Ectodermal cell (in vitro differentiated cells): ENCODE results near the gene LRP1.

Experiments
- H3K27ac ChIP-seq: 2 replicates; pipeline ENCODE4 v1.7.0; 2013; ENCODE audit warnings: mild to moderate bottlenecking, low read depth, low read length; ENCODE audit not compliant: insufficient read depth, poor library complexity, severe bottlenecking
- H3K27me3 ChIP-seq: 2 replicates; pipeline ENCODE4 v1.7.0; 2013; ENCODE audit warnings: mild to moderate bottlenecking, low read length; ENCODE audit not compliant: insufficient read depth, control insufficient read depth, poor library complexity, severe bottlenecking
- H3K36me3 ChIP-seq: one replicate; pipeline ENCODE4 v1.7.0; 2013; ENCODE audit warnings: low read length; ENCODE audit not compliant: control insufficient read depth, insufficient read depth
- H3K4me1 ChIP-seq: one replicate; pipeline ENCODE4 v1.7.0; 2013; ENCODE audit warnings: low read length; ENCODE audit not compliant: control insufficient read depth, insufficient read depth
- H3K4me3 ChIP-seq: 2 replicates; pipeline ENCODE4 v1.7.0; 2013; ENCODE audit warnings: low read depth, low read length, control low read depth; ENCODE audit not compliant: insufficient read depth
- H3K9me3 ChIP-seq: 2 replicates; pipeline ENCODE4 v1.7.0; 2013; ENCODE audit warnings: mild to moderate bottlenecking, low read length, moderate library complexity; ENCODE audit not compliant: control insufficient read depth
- WGBS, 2 experiments: methylation state at CpG; one replicate each; pipeline ENCODE4 v1.1.7; 2013; ENCODE audit warnings: missing lambda C conversion rate in 2 of 2; 5-methylcytosine and 5-hydroxymethylcytosine counted together

Gene LRP1

DNA sequence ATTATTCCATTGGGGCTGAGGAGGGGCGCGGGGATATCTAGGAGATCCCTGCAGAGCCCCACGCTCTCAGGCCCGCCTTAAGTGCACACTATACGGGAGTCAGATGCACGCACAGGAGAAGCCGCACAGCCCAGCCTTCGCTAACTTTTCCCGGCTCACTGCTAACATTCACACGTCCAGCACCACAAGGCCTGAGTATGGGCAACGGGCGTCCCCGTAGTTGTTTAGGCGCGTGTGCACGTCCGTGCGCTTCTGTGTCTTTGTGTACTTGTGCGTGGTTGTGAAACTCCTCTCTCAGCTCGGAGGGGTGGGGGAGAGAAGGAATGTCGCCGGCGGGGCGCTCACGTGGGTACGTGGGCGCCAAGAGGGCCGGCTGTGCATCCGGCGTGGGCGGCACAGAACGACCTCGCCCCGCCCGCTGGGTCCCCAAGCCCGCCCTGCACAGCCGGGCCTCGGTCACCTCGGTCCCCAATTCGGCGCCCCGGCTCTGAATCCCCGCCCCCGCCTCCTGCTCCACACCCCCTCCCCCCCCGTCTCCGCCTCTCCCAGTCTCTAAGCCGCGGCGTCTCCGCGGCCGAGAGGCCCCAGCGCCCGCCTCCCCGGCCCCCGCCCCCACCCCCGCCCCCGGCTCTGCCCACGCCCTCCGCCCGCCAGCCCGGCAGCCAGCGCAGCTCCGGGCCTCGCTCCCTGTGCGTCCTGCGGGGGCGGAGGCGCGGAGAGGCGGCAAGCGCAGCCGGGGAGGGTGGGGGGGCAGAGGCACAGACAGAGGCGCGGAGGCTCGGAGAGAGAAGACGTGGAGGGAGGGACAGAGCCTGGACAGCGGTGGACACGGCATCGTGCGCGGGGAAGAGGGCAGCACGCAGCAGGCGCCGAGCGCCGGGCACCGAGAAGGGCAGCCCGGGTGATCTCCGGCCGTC, 39.7 kb upstream of the LRP1 start, which contains the start of gene NAB2:
Gene NAB2 (plus strand): TSS at position 761 of the 917 bp plus-strand sequence. CDS start 158 bp downstream, outside the sequence.
- Histone ChIP-seq H3K9me3 (no peaks in the 10 kb centered on the region), H3K4me1 (peaks cover 25% of the 10 kb centered on the region), H3K27me3 (no peaks in the 10 kb centered on the region), H3K4me3 (peak within 1 kb of the TSS; percentile 61), H3K27ac (peak within 1 kb of the TSS; percentile 97), H3K36me3 (peaks cover 13% of the 10 kb centered on the region)
- WGBS, 2 experiments, result 0% methylated on average over 83 to 86 of the region's 91 CpGs

DNA sequence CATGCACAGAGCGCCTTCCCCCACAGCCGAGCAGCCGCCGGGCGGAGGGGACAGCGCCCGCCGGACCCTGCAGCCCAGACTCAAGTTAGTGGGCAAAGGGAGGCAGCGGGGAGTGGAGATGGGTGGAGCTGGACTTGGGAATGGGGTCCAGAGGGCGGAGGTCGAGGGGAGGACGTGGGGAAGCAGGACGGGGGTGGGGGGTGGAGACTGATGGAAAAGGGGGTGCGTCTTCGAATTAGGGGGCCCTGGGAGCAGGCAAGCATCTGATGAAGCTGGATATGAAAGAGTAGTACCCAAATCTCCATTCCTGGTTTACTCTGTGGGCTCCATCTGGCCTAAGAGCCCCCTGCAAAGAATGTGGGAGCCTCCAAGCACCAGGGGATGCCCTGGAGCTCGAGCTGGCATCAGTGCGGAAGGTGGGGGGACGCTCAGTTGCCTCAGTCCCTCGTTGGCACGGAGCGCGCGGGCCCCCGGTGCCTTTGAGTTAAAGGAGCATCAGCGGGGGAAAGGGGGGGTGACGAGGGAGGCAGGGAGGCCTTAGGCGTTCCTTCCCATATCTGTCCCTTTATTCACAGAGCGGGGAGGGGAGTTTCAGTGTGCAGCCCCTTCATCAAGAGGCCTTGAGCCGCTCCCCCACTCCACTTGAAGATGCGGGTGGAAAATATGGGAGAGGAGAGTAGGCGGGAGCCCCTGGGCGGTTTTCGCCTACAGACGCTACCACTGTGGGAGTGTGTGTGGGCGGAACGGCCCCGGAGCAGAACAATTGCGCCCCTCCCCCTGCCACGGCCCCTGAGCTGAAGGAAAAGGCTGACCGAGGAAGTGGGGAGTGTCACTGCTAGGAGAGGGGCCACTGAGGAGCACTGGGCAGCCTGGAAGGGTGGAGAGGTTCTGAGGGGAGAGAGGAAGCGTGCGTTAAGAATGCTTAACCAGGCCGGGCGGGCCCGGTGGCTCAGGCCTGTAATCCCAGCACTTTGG, 38.7 kb upstream of the LRP1 start:
- peak overlapping the region; percentile 50 for H3K27ac ChIP-seq
- H3K27me3 ChIP-seq, result no peaks in the 10 kb centered on the region
- no peaks in the 10 kb centered on the region for H3K9me3 ChIP-seq
- H3K36me3 ChIP-seq, result peaks cover 15% of the 10 kb centered on the region
- WGBS, 2 experiments, result 1% methylated on average over 45 of the region's 45 CpGs
- H3K4me1 ChIP-seq, result peaks cover 35% of the 10 kb centered on the region
- peak overlapping the region; percentile 61 for H3K4me3 ChIP-seq

DNA sequence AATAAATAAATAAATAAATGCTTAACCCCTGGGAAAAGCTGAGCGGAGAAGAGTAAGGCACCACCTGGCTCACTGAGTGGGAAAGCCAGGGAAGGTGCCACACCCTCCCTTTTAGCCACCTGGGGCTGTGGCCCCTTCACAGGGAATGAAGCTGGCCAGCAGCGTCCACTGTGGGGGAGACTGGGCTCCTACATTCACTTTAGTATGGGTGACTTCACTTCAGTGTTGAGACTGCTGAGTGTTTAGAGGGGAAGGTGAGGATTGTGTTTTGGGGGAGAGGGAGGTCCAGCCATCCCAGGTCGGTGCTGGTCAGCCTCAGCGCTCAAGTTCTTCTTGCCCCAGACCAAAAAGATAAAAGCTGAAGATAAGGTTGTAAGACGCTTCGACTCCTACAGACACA, 37.8 kb upstream of the LRP1 start:
- no peak overlapping the region for H3K27ac ChIP-seq
- peaks cover 41% of the 10 kb centered on the region for H3K4me1 ChIP-seq
- H3K4me3 ChIP-seq, result peak overlapping the region; percentile 61
- no peaks in the 10 kb centered on the region for H3K9me3 ChIP-seq
- no peaks in the 10 kb centered on the region for H3K27me3 ChIP-seq
- H3K36me3 ChIP-seq, result peaks cover 22% of the 10 kb centered on the region
- WGBS, 2 experiments, result 83 to 87% methylated on average over 6 of the region's 6 CpGs

DNA sequence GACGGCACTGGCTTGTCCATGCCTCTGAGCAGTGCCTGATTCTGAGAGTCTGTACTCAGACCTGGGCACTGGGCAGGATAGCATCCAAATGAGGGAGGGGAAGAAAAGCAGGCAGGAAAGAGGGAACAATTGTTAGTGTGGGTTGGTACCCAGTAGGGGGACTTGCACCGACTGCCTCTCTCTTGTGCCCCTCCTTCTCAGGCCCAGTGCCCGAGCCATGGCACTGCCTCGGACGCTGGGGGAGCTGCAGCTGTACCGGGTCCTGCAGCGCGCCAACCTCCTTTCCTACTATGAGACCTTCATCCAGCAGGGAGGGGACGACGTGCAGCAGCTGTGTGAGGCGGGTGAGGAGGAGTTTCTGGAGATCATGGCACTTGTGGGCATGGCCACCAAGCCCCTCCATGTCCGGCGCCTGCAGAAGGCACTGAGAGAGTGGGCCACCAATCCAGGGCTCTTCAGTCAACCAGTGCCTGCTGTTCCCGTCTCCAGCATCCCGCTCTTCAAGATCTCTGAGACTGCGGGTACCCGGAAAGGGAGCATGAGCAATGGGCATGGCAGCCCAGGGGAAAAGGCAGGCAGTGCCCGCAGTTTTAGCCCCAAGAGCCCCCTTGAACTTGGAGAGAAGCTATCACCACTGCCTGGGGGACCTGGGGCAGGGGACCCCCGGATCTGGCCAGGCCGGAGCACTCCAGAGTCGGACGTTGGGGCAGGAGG, 37.2 kb upstream of the LRP1 start:
- WGBS, 2 experiments, result 90 to 92% methylated on average over 22 of the region's 22 CpGs
- Histone ChIP-seq H3K27me3 (no peaks in the 10 kb centered on the region), H3K9me3 (no peaks in the 10 kb centered on the region), H3K4me3 (peak overlapping the region; percentile 61), H3K36me3 (peaks cover 26% of the 10 kb centered on the region), H3K27ac (no peak overlapping the region), H3K4me1 (peaks cover 41% of the 10 kb centered on the region)

DNA sequence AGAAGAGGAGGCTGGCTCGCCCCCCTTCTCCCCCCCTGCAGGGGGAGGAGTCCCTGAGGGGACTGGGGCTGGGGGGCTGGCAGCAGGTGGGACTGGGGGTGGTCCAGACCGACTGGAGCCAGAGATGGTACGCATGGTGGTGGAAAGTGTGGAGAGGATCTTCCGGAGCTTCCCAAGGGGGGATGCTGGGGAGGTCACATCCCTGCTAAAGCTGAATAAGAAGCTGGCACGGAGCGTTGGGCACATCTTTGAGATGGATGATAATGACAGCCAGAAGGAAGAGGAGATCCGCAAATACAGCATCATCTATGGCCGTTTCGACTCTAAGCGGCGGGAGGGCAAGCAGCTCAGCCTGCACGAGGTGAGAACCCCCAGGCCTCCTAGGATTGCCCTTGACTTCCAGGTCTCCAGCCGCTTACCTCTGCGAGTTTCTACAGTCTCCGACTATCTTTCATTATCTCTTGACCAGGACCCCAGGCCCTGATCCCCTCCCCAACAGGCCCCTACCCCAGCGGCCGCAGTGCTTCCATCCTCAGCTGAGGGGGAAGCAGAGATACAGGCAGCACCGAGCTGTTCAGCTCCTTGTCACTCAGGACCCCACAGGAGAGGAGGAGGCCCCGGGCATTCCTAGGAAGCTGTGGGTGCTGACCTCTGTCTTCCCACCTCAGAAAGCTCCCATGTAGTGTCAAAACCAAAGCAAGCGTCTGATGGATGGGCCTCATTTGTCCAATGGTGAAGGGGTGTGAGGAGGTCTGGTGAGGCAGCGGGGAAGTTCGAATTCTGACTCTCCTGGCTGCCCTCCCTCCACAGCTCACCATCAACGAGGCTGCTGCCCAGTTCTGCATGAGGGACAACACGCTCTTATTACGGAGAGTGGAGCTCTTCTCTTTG, 36.4 kb upstream of the LRP1 start:
- no peaks in the 10 kb centered on the region for H3K9me3 ChIP-seq
- peaks cover 26% of the 10 kb centered on the region for H3K36me3 ChIP-seq
- H3K27ac ChIP-seq, result no peak overlapping the region
- H3K4me3 ChIP-seq, result no peak overlapping the region
- H3K4me1 ChIP-seq, result peaks cover 41% of the 10 kb centered on the region
- 89 to 91% methylated on average over 25 of the region's 25 CpGs for WGBS, 2 experiments
- no peaks in the 10 kb centered on the region for H3K27me3 ChIP-seq

DNA sequence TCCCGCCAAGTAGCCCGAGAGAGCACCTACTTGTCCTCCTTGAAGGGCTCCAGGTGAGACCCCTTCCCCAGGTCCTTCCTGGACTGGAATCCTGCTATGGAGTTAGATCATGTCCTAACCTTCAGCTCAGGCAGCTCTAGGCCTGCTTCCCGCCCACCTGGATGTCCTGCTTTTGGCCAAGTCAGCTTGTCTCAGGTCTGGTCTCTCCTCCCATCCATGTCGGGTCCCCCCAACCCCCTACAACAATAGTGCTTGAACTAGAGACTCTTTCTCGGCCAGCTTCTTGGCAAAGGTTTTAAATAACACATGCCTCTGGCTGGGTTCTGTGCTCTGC, 35.8 kb upstream of the LRP1 start:
- Histone ChIP-seq H3K27ac (no peak overlapping the region), H3K4me1 (peaks cover 41% of the 10 kb centered on the region), H3K9me3 (no peaks in the 10 kb centered on the region), H3K36me3 (peaks cover 26% of the 10 kb centered on the region), H3K4me3 (no peak overlapping the region), H3K27me3 (no peaks in the 10 kb centered on the region)
- WGBS, 2 experiments, result 92 to 94% methylated on average over 5 of the region's 5 CpGs

DNA sequence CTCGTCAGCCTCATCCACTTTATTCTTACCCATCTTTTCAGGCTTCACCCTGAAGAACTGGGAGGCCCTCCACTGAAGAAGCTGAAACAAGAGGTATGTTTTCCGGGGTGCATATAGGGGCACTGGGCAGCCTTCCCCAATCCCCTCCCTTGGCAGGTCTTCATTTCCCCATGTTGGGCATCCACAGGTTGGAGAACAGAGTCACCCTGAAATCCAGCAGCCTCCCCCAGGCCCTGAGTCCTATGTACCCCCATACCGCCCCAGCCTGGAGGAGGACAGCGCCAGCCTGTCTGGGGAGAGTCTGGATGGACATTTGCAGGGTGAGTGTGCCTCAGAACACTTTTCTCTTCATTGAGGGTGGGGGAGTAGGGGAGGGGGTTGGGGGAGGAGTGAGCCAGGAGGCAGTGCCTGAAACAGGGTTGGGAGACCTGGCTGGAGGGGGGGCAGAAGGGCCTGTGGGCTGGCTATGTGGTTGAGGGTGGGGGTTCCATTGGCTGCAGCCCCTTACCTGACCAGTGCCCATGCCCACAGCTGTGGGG, 35.3 kb upstream of the LRP1 start:
- Histone ChIP-seq H3K4me1 (peaks cover 41% of the 10 kb centered on the region), H3K27me3 (no peaks in the 10 kb centered on the region), H3K9me3 (no peaks in the 10 kb centered on the region), H3K36me3 (peaks cover 26% of the 10 kb centered on the region), H3K4me3 (no peak overlapping the region), H3K27ac (no peak overlapping the region)
- 91 to 95% methylated on average over 4 of the region's 4 CpGs for WGBS, 2 experiments

DNA sequence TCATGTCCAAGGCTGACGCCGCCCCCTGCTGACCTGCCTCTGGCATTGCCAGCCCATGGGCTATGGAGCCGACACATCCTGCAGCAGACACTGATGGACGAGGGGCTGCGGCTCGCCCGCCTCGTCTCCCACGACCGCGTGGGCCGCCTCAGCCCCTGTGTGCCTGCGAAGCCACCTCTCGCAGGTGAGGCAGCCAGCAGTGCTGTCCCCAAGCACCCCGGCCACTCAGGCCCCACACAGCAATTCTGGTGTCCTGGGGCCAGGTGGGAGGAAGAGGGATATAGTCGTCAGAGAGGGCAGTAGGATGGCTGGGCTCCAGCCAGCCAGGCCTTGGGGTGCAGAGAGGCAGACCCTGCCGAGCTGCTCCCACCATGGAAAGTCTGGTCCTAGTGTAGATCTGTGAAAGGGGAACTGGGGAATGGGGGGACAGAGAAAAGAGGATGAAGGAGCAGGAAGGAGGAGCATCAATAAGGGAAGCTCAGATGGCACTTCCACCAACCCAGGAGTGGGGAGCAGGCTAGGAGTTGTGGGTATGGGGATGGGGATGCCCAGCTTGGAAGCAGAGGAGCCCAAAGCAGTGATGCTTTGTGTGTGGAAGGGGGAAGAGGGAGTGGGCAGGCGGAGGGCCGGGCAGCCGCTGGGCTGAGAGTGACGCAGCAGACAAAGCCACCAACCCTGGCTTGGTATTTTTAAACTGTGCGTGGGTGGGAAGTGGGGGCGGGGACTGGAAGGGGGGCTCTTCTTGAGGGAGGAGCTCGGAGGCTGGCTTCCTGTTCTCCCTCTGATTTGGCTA, 34.7 kb upstream of the LRP1 start:
- WGBS, 2 experiments, result 59 to 64% methylated on average over 24 of the region's 24 CpGs
- Histone ChIP-seq H3K36me3 (peaks cover 26% of the 10 kb centered on the region), H3K27ac (peak overlapping the region; percentile 69), H3K27me3 (no peaks in the 10 kb centered on the region), H3K9me3 (no peaks in the 10 kb centered on the region), H3K4me3 (no peak overlapping the region), H3K4me1 (peaks cover 41% of the 10 kb centered on the region)
